ENCODE measurements around the gene TGFB1. TPM values are rescaled to one million over a fixed set of nuclear protein-coding genes. Genes with fewer than 3 reads are reported as not detected.

The TGFB1 gene
- polyA plus RNA-seq: not detected in 2 replicates

GRCh38 chr19:41353466-41354342, at the start of gene TGFB1:
Gene TGFB1 (minus strand): TSS chr19:41353922. CDS start chr19:41353044, 878 bp downstream.

GRCh38 chr19:41397086-41398049, 43.6 kb upstream of the TGFB1 start, which contains the start of the genes BCKDHA and EXOSC5:
Gene BCKDHA (plus strand): TSS chr19:41397818. CDS start chr19:41397828, 10 bp downstream.
Gene EXOSC5 (minus strand): TSS chr19:41397359. CDS start chr19:41397328, 31 bp downstream.

GRCh38 chr19:41376241-41376997, 22.7 kb upstream of the TGFB1 start, which contains the start of gene TMEM91:
Gene TMEM91 (plus strand): TSS chr19:41376533. CDS start chr19:41378310, 1,777 bp downstream.

GRCh38 chr19:41363753-41364523, 10.2 kb upstream of the TGFB1 start, which contains the start of gene B9D2:
Gene B9D2 (minus strand): TSS chr19:41364149. CDS start chr19:41363519, 630 bp downstream.

GRCh38 chr19:41310033-41310831, 43.5 kb downstream of the TGFB1 start, which contains the start of gene CCDC97:
Gene CCDC97 (plus strand): TSS chr19:41310172. CDS start chr19:41310311, 139 bp downstream.

Other genes starting within 250 kb of the TGFB1 start
- not detected in 2 replicates for gene CYP2F1, start 239.5 kb downstream of the TGFB1 start, polyA plus RNA-seq
- gene CYP2S1, start 160.7 kb downstream of the TGFB1 start, polyA plus RNA-seq: 0.14 and 0.34 TPM in 2 replicates
- 2.5 and 3.9 TPM in 2 replicates for gene AXL, start 134.7 kb downstream of the TGFB1 start, polyA plus RNA-seq
- 14.1 and 15.2 TPM in 2 replicates for gene HNRNPUL1, start 89.5 kb downstream of the TGFB1 start, polyA plus RNA-seq
- 1.5 and 3.9 TPM in 2 replicates for gene CCDC97, start 43.8 kb downstream of the TGFB1 start, polyA plus RNA-seq
- 5.1 and 6.7 TPM in 2 replicates for gene B9D2, start 10.2 kb upstream of the TGFB1 start, polyA plus RNA-seq
- 0.43 and 3.3 TPM in 2 replicates for gene TMEM91, start 22.6 kb upstream of the TGFB1 start, polyA plus RNA-seq
- gene EXOSC5, start 43.4 kb upstream of the TGFB1 start, polyA plus RNA-seq: 27.9 and 29.3 TPM in 2 replicates
- gene BCKDHA, start 43.9 kb upstream of the TGFB1 start, polyA plus RNA-seq: 9.6 and 20.9 TPM in 2 replicates
- not detected in 2 replicates for gene B3GNT8, start 73.5 kb upstream of the TGFB1 start, polyA plus RNA-seq
- 14.9 and 20.5 TPM in 2 replicates for gene DMAC2, start 86.0 kb upstream of the TGFB1 start, polyA plus RNA-seq
- not detected in 2 replicates for gene ERICH4, start 89.2 kb upstream of the TGFB1 start, polyA plus RNA-seq
- not detected in 2 replicates for gene CEACAM21, start 222.2 kb upstream of the TGFB1 start, polyA plus RNA-seq